Cardiac muscle cell (in vitro differentiated cells and primary cell): ENCODE results near the gene PRXL2B. TPM values are rescaled to one million over a fixed set of nuclear protein-coding genes. Genes with fewer than 3 reads are reported as not detected.
"Not testable (repeated sequence)": the region's sequence is repeated elsewhere in the genome, so short reads cannot be mapped to it uniquely, and the experiment has no call there.

Source experiments
- DNase-seq, 2 donors: peaks; one replicate each; pipeline versions ENCODE4 v3.0.0 to v3.0.0-alpha.2; 2010 to 2017; ENCODE audit warnings: low read depth in 1 of 2, low spot score in 1 of 2
- H3K27ac ChIP-seq: fragments of 200-600 bp; sonication (generic); 2 replicates; pipeline ENCODE4 v1.5.1; 2016
- H3K27me3 ChIP-seq: fragments of 200-600 bp; sonication (generic); 2 replicates; pipeline ENCODE4 v1.6.0; 2016; ENCODE audit warnings: control low read depth
- H3K36me3 ChIP-seq: fragments of 200-600 bp; sonication (generic); 2 replicates; pipeline ENCODE4 v1.5.1; 2016; ENCODE audit warnings: control low read depth
- H3K4me1 ChIP-seq: fragments of 200-600 bp; sonication (generic); 2 replicates; pipeline ENCODE4 v1.8.1; 2017; ENCODE audit warnings: low read depth, mild to moderate bottlenecking, mixed run types
- H3K4me3 ChIP-seq: fragments of 200-600 bp; sonication (generic); 2 replicates; pipeline ENCODE4 v1.5.1; 2016; ENCODE audit warnings: mild to moderate bottlenecking
- H3K9me3 ChIP-seq: fragments of 200-600 bp; sonication (generic); 2 replicates; pipeline ENCODE4 v1.5.1; 2017; ENCODE audit warnings: low read depth, mild to moderate bottlenecking, control low read depth
- CTCF ChIP-seq: IDR thresholded peaks from 2 replicates; pipeline ENCODE4 v1.5.1; 2012; ENCODE audit warnings: low read depth, mild to moderate bottlenecking, low read length
- polyA plus RNA-seq: library from polyadenylated mRNA; unstranded; fragments of >200 nt; fragmentation: Nextera tagmentation; extraction: Ambion mirVana; gene quantifications from 2 replicates; pipeline ENCODE4 v1.2.1, GENCODE V29; 2016
- total RNA-seq: library from RNA; depleted of rRNA; stranded (reverse); fragments of >200 nt; gene quantifications from 2 replicates; pipeline ENCODE4 v1.2.3, GENCODE V29; 2016

The PRXL2B gene
- total and polyA plus RNA-seq, 2 experiments from 2014 or later: 53.0 to 59.5 TPM

- Histone ChIP-seq H3K4me1 (peaks cover 35% of the 10 kb centered on the region), H3K9me3 (no peaks in the 10 kb centered on the region), H3K36me3 (no peaks in the 10 kb centered on the region), H3K4me3 (no peak overlapping the region), H3K27me3 (no peaks in the 10 kb centered on the region), H3K27ac (no peak overlapping the region)
- DNase-seq: peak; percentile 71 to 85
- TF ChIP-seq CTCF: peak; percentile 95
Observed at GRCh38 chr1:2548068-2548589, 38.4 kb upstream of the PRXL2B start.

- H3K9me3 ChIP-seq, H3K36me3 ChIP-seq, DNase-seq, H3K27ac ChIP-seq, H3K4me3 ChIP-seq, H3K27me3 ChIP-seq: not testable (repeated sequence)
- H3K4me1 ChIP-seq: peaks cover 21% of the 10 kb centered on the region
Observed at GRCh38 chr1:2549367-2550029, 37.1 kb upstream of the PRXL2B start.

- DNase-seq, H3K27ac ChIP-seq, H3K4me3 ChIP-seq, H3K9me3 ChIP-seq, H3K27me3 ChIP-seq, H3K36me3 ChIP-seq: not testable (repeated sequence)
- peaks cover 13% of the 10 kb centered on the region for H3K4me1 ChIP-seq
Observed at GRCh38 chr1:2550309-2550861, 36.2 kb upstream of the PRXL2B start.

GRCh38 chr1:2551544-2551943 is 35.0 kb upstream of the PRXL2B start:
- not testable (repeated sequence) for H3K4me3 ChIP-seq, H3K27ac ChIP-seq, H3K27me3 ChIP-seq, H3K4me1 ChIP-seq, H3K36me3 ChIP-seq, H3K9me3 ChIP-seq, DNase-seq

- Histone ChIP-seq H3K27ac (no peak overlapping the region), H3K9me3 (no peaks in the 10 kb centered on the region), H3K36me3 (no peaks in the 10 kb centered on the region), H3K4me3 (no peak overlapping the region), H3K4me1 (peaks cover 10% of the 10 kb centered on the region), H3K27me3 (no peaks in the 10 kb centered on the region)
- no peak for TF ChIP-seq CTCF
- DNase-seq: no peak
Observed at GRCh38 chr1:2552189-2552588, 34.4 kb upstream of the PRXL2B start.

- H3K36me3 ChIP-seq, H3K27me3 ChIP-seq, H3K4me3 ChIP-seq, H3K9me3 ChIP-seq, H3K27ac ChIP-seq, H3K4me1 ChIP-seq, DNase-seq: not testable (repeated sequence)
Observed at GRCh38 chr1:2553076-2553475, 33.5 kb upstream of the PRXL2B start.

- Histone ChIP-seq H3K27me3 (no peaks in the 10 kb centered on the region), H3K4me1 (peaks cover 10% of the 10 kb centered on the region), H3K27ac (no peak overlapping the region), H3K36me3 (no peaks in the 10 kb centered on the region), H3K4me3 (no peak overlapping the region), H3K9me3 (no peaks in the 10 kb centered on the region)
- no peak for DNase-seq
- no peak for TF ChIP-seq CTCF
Observed at GRCh38 chr1:2553871-2554620, 32.5 kb upstream of the PRXL2B start.
